GM10266 (cell line): ENCODE results near the gene SPRYD4.
"Not testable (repeated sequence)": the region's sequence is repeated elsewhere in the genome, so short reads cannot be mapped to it uniquely, and the experiment has no call there.

Experiments
- DNase-seq: peaks from one replicate; pipeline ENCODE4 v3.0.0; 2012; ENCODE audit errors: extremely low spot score
- TF ChIP-seq, protein P1 (sequence below): IDR thresholded peaks from 2 replicates; pipeline ENCODE4 v1.5.1; 2012; ENCODE audit warnings: mild to moderate bottlenecking, low read depth; ENCODE audit not compliant: control insufficient read depth, insufficient read depth; ENCODE audit errors: missing control alignments

Gene SPRYD4

DNA sequence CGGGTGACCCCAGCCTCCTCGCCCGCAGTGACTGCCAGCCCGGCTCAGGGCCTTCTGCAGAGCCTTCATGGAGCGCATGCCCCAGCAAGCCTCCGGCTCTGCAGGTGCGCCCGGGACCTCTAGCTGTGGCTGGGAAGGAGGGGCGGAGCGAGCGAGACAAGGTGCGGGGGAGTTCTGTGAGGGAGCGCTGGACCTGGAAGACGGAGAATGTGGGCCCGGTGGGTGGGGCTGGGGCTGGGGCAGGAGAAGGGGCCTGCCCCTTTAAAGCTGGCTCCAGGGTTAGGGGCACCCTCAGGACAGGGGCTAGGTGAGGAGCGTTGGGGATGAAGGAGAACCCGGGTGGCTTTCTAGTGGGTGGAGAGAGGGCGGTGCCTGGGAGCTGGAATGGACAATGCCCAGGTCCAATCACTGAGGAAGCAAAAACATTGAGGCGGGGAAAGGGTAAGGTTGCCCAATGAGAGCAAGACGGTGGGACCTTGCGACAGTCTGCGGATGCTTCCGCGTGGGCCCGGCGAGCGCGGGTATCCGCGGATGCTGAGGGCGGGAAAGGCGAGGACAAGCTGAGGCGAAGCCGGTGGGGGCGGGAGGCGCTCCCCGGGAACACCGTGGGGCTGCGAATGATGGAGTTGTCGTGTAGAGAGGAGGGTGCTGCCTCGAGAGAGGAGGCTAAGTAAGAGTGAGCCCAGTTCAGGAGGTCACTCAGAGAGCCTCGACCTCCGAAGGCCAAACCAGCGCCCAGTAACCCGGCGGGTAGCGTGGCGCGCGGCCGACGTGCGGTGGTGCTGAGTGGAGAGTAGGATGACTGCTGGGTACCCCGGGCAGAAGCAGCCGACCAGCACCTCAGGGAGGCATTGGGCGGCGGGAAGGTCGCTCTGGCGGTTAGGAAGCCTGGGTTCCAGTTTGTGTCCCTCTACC lies 19.9 kb downstream of the SPRYD4 start, which contains the start of gene GLS2:
Gene GLS2, minus strand, starts transcription at position 121 of the 915 bp plus-strand sequence. Its CDS starts 43 bp downstream, at position 78.
- DNase-seq, result peak; percentile 94
- TF ChIP-seq, protein P1, sequence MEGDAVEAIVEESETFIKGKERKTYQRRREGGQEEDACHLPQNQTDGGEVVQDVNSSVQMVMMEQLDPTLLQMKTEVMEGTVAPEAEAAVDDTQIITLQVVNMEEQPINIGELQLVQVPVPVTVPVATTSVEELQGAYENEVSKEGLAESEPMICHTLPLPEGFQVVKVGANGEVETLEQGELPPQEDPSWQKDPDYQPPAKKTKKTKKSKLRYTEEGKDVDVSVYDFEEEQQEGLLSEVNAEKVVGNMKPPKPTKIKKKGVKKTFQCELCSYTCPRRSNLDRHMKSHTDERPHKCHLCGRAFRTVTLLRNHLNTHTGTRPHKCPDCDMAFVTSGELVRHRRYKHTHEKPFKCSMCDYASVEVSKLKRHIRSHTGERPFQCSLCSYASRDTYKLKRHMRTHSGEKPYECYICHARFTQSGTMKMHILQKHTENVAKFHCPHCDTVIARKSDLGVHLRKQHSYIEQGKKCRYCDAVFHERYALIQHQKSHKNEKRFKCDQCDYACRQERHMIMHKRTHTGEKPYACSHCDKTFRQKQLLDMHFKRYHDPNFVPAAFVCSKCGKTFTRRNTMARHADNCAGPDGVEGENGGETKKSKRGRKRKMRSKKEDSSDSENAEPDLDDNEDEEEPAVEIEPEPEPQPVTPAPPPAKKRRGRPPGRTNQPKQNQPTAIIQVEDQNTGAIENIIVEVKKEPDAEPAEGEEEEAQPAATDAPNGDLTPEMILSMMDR, result no peak

DNA sequence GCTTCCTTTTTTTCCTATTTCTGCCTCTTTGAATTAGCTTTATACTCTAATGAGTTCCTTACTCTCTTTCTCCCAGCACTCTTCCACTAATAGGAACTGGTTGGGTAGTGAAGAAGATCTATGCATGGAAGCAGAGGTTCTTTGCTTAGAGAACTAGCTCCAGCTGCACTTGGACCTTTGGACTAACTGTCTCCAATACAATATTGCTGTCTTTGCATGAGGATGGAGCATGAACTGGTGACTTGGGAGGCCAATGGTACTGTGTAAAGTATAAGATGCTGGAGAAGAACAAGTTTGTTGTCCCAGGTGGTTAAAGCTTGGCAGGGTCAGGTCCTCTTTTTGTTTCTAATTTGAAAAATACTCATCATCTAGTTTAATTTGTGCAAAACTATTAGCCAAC lies 22.0 kb downstream of the SPRYD4 start:
- DNase-seq, result no peak

DNA sequence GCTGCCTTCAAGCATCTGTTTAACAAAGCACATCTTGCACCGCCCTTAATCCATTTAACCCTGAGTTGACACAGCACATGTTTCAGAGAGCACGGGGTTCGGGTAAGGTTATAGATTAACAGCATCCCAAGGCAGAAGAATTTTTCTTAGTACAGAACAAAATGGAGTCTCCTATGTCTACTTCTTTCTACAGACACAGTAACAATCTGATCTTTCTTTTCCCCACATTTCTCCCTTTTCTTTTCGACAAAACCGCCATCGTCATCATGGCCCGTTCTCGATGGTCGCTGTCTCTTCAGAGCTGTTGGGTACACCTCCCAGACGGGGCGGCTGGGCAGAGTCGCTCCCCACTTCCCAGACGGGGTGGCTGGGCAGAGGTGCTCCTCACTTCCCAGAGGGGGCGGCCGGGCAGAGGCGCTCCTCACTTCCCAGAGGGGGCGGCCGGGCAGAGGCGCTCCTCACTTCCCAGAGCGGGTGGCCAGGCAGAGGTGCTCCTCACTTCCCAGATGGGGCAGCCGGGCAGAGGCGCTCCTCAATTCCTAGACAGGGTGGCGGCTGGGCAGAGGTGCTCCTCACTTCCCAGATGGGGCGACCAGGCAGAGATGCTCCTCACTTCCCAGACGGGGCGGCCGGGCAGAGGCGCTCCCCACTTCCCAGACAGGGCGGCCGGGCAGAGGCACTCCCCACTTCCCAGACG lies 25.2 kb downstream of the SPRYD4 start:
- DNase-seq, result not testable (repeated sequence)

More for the DNA sequence above, 22.0 kb downstream of the SPRYD4 start:
- TF ChIP-seq, protein P1, result no peak

DNA sequence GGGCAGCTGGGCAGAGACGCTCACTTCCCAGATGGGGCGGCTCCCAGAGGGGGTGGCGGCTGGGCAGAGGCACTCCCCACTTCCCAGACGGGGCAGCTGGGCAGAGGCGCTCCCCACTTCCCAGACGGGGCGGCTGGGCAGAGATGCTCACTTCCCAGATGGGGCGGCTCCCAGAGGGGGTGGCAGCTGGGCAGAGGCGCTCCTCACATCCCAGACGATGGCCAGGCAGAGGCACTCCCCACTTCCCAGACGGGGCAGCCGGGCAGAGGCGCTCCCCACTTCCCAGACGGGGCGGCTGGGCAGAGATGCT lies 25.7 kb downstream of the SPRYD4 start:
- not testable (repeated sequence) for DNase-seq

DNA sequence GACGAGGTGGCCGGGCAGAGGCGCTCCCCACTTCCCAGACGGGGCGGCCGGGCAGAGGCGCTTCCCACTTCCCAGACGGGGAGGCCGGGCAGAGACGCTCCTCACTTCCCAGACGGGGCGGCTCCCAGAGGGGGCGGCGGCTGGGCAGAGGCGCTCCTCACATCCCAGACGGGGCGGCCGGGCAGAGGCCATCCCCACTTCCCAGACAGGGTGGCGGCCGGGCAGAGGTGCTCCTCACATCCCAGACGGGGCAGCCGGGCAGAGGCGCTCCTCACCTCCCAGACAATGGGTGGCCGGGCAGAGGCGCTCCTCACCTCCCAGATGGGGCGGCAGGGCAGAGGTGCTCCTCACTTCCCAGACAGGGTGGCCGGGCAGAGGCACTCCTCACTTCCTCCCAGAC lies 26.1 kb downstream of the SPRYD4 start:
- not testable (repeated sequence) for DNase-seq

DNA sequence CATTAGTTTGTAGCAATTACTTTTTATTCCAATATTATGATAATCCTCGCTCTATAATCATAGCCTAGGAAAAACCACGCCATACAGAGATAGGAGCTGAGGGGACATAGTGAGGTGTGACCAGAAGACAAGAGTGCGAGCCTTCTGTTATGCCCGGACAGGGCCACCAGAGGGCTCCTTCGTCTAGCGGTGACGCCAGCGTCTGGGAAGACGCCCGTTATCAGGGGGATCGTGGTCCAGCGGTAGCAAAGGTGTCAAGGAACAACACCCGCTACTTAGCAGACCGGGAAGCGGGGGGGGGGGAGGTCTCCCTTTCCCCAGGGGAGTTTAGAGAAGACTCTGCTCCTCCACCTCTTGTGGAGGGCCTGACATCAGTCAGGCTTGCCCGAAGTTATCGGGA lies 28.3 kb downstream of the SPRYD4 start:
- TF ChIP-seq, protein P1, result peak; percentile 60
- not testable (repeated sequence) for DNase-seq

DNA sequence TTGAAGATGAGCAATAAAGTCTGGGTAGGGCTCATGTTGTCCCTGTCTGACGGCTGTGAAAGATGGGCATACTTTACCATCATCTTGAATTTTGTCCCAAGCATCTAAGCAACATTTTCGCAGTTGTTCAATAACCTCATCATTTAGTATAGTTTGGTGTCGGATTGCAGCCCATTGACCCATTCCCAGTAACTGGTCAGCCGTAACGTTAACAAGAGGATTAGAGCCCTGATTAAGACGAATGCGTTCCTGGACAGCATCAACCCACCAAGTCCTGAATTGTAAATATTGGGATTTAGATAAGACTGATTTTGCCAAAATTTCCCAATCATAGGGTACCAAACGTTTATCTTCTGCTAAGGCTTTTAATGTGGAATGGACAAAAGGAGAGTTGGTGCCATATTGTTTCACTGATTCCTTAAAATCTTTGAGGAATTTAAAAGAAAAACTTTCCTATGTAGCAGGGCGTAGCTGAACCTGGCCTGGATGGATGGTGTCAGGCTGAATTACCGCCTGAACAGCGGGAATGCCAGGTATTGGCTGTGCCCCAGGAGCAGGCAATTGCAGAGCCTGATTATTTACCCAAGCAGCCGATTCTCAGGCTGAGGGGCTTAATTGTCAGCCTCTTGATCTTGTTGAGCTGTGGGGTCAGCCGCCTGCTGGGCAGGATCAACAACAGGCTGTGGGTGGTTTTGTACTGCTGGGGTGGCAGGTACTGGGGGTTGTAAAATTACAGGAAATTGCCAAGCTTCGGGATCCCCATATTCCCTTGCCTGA lies 29.9 kb downstream of the SPRYD4 start:
- not testable (repeated sequence) for DNase-seq

DNA sequence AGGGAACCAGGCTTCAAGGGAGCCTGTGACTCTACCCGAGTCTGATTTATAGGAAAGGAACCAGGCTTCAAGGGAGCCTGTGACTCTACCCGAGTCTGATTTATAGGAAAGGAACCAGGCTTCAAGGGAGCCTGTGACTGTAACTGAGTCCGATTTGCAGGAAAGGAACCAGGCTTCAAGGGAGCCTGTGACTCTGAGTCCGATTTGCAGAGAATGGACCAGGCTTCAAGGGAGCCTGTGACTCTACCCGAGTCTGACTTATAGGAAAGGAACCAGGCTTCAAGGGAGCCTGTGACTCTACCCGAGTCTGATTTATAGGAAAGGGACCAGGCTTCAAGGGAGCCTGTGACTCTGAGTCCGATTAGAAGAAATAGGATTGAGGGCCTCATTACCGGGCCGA lies 31.1 kb downstream of the SPRYD4 start:
- DNase-seq, result not testable (repeated sequence)

DNA sequence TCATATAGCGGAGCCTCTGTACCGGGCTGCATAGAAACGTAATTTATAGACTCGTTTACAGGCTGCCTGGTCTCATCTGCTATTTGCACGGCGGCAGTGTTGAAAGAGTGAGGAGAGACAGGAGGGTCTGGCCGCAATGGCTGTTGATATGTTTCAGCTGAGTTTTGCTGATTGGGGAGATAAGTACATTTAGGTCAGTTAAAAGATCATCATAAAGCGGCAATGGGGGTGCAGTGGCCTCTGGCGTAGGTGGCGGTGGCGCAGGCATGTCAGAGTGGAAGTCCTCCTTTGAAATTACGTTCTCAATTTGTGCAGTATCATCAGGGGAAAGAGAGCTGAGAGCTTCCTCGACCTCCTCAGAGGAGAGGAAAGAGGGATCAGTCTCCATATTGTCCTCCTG lies 31.5 kb downstream of the SPRYD4 start:
- DNase-seq, result not testable (repeated sequence)

DNA sequence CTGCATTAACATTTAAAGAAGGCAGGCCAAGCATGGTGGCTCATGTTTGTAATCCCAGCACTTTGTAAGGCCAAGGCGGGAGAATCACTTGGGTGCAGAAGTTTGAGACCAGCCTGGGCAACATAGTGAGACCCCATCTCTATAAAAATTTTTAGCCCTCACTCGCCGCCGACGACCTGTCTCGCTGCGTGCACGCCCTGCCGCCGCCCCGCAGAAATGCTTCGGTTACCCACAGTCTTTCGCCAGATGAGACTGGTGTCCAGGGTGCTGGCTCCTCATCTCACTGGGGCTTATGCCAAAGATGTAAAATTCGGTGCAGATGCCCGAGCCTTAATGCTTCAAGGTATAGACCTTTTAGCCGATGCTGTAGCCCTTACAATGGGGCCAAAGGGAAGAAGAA lies 42.4 kb downstream of the SPRYD4 start:
- DNase-seq, result no peak
- TF ChIP-seq, protein P1, result no peak

DNA sequence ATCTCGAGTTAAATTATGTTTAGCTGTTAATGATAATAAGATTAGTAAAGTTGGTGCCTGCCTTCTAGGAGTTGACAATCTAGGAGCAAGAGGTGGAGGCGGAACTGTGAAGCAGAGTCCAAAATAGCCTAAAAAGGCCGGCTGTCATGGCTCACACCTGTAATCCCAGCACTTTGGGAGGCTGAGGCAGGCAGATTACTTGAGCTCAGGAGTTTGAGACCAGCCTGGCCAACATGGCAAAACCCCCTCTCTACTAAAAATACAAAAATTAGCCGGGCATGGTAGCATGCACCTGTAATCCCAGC lies 45.6 kb downstream of the SPRYD4 start:
- not testable (repeated sequence) for DNase-seq
